Type B pancreatic cell (in vitro differentiated cells): Measurements from ENCODE around the gene MEIOSIN. TPM values are rescaled to one million over a fixed set of nuclear protein-coding genes. Genes with fewer than 3 reads are reported as not detected.

ENCODE experiments used
- DNase-seq: peaks from one replicate; pipeline ENCODE4 v3.0.0; 2021; ENCODE audit warnings: mixed read lengths; ENCODE audit not compliant: unreplicated experiment; ENCODE audit errors: extremely low spot score
- H3K27ac Mint-ChIP-seq: 2 replicates; pipeline ENCODE4 v1.8.0; 2021; ENCODE audit warnings: mild to moderate bottlenecking, mixed read lengths
- H3K27me3 Mint-ChIP-seq: 2 replicates; pipeline ENCODE4 v1.8.0; 2021; ENCODE audit warnings: mixed read lengths
- H3K36me3 Mint-ChIP-seq: 2 replicates; pipeline ENCODE4 v1.8.0; 2021; ENCODE audit warnings: mixed read lengths
- H3K4me1 Mint-ChIP-seq: one replicate; pipeline ENCODE4 v1.8.0; 2021; ENCODE audit warnings: mixed read lengths; ENCODE audit not compliant: unreplicated experiment
- H3K4me3 Mint-ChIP-seq: 2 replicates; pipeline ENCODE4 v1.8.0; 2021; ENCODE audit warnings: mild to moderate bottlenecking, mixed read lengths
- H3K9me3 Mint-ChIP-seq: 2 replicates; pipeline ENCODE4 v1.8.0; 2021; ENCODE audit warnings: mixed read lengths
- CTCF ChIP-seq: fragments of 200-600 bp; sonication (generic); conservative IDR thresholded peaks from 2 replicates; pipeline ENCODE4 v1.5.0; 2021; ENCODE audit warnings: antibody characterized with exemption, mild to moderate bottlenecking
- total RNA-seq: library from RNA; stranded (reverse); gene quantifications from 2 replicates; pipeline ENCODE4 v1.2.1, GENCODE V29; 2021; ENCODE audit warnings: low replicate concordance

MEIOSIN gene
- total RNA-seq, 1 donor from 2014 or later, result not detected

DNA sequence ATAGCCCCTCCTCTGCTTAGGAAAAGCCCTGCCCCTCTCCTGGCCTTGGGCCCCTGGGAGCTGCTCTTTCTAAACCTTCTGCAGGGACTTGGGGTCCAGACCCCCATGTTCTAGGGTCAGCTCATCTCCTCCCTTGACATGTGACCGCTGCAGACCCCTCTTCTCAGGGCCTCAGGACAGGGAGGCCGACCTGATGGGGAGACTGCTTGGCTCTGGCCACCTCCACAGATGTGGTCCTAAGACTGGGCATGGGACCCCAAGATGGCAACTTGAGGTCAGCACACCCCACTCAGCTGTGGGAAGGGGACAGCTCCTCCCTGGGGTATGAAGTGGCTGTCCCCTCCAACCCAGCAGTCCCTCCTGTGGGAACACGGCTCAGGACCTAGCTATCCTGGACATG, 39.7 kb downstream of the MEIOSIN start:
- DNase-seq, result no peak
- no peak overlapping the region for H3K27ac Mint-ChIP-seq
- no peaks in the 10 kb centered on the region for H3K27me3 Mint-ChIP-seq
- H3K36me3 Mint-ChIP-seq, result peaks cover 4% of the 10 kb centered on the region
- no peak overlapping the region for H3K4me3 Mint-ChIP-seq
- peaks cover 8% of the 10 kb centered on the region for H3K4me1 Mint-ChIP-seq
- no peaks in the 10 kb centered on the region for H3K9me3 Mint-ChIP-seq
- no peak for TF ChIP-seq CTCF

- Mint-ChIP-seq H3K27me3 (no peaks in the 10 kb centered on the region), H3K4me3 (no peak overlapping the region), H3K27ac (no peak overlapping the region), H3K4me1 (peaks cover 8% of the 10 kb centered on the region), H3K9me3 (no peaks in the 10 kb centered on the region), H3K36me3 (peaks cover 4% of the 10 kb centered on the region)
- DNase-seq, result no peak
- no peak for TF ChIP-seq CTCF
Measured at GRCh38 chr19:45773384-45773783, 40.1 kb downstream of the MEIOSIN start.

GRCh38 chr19:45774765-45775164, 41.5 kb downstream of the MEIOSIN start:
- Mint-ChIP-seq H3K4me1 (peaks cover 18% of the 10 kb centered on the region), H3K4me3 (no peak overlapping the region), H3K9me3 (no peaks in the 10 kb centered on the region), H3K36me3 (peaks cover 11% of the 10 kb centered on the region), H3K27me3 (no peaks in the 10 kb centered on the region), H3K27ac (no peak overlapping the region)
- TF ChIP-seq CTCF, result peak; percentile 26
- DNase-seq, result no peak

GRCh38 chr19:45777395-45777961, 44.2 kb downstream of the MEIOSIN start:
- no peaks in the 10 kb centered on the region for H3K27me3 Mint-ChIP-seq
- no peaks in the 10 kb centered on the region for H3K9me3 Mint-ChIP-seq
- H3K4me3 Mint-ChIP-seq, result no peak overlapping the region
- H3K27ac Mint-ChIP-seq, result no peak overlapping the region
- TF ChIP-seq CTCF, result no peak
- peaks cover 20% of the 10 kb centered on the region for H3K4me1 Mint-ChIP-seq
- no peak for DNase-seq
- H3K36me3 Mint-ChIP-seq, result peaks cover 11% of the 10 kb centered on the region

DNA sequence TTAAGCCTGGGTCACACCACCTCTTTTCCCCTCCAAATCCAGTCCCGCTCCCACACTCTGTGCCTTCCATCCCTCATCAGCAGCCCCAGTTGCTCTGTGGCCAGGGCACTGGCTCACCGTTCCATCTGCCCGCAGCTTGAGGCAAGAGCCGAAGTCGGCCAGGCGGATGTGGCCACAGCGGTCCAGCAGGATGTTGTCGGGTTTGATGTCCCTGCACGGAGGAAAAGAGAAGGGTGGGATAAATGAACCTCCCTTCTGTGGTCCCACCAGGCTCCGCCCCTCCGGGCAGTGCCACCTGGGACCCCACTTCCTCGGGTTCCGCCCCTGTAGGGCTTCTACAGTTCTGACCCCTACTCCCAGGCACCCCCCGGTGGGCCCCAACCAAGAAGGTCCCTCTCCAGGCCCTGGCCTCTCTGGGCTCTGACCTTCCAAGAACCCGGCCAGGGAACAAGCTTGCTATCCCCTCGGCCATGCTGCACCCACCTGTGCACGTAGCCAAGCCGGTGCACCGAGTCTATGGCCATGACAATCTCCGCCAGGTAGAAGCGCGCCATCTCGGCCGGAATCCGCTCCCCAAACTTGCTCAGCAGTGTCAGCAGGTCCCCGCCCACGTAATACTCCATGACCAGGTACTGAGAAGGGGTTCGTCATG, 44.9 kb downstream of the MEIOSIN start:
- Mint-ChIP-seq H3K4me1 (peaks cover 20% of the 10 kb centered on the region), H3K27ac (no peak overlapping the region), H3K36me3 (peaks cover 11% of the 10 kb centered on the region), H3K27me3 (no peaks in the 10 kb centered on the region), H3K9me3 (no peaks in the 10 kb centered on the region), H3K4me3 (no peak overlapping the region)
- DNase-seq, result no peak
- no peak for TF ChIP-seq CTCF
